HEK293 (cell line): ENCODE results near the gene CRTAC1.

Experiments
- CTCF ChIA-PET: fragments of 350-600 bp; formaldehyde crosslinking; extraction: SDS; loops from one replicate; lab custom pipeline; 2021; ENCODE audit warnings: antibody characterized with exemption; lab: Yijun Ruan, JAX
- POLR2A ChIA-PET: fragments of 300-600 bp; formaldehyde crosslinking; extraction: SDS; loops from one replicate; lab custom pipeline; 2020; ENCODE audit warnings: antibody characterized with exemption, inconsistent platforms; lab: Yijun Ruan, JAX
- H3K27ac ChIP-seq: fragments of 200-500 bp; sonication (Bioruptor generic); 2 replicates; pipeline ENCODE4 v1.5.1; 2014; ENCODE audit warnings: low read depth, low read length, control low read depth, inconsistent platforms; ENCODE audit errors: extremely low read depth
- H3K36me3 ChIP-seq, 2 experiments: fragments of 200-500 bp in 1 of 2; sonication (Bioruptor generic) in 1 of 2; 1 replicate in 1 of 2; 2 replicates in 1 of 2; pipeline ENCODE4 v1.5.1; 2014 to 2017; ENCODE audit warnings: inconsistent platforms in 2 of 2, low read length in 2 of 2; ENCODE audit not compliant: control insufficient read depth in 2 of 2, insufficient read depth in 1 of 2
- H3K4me1 ChIP-seq: fragments of 200-500 bp; sonication (Bioruptor generic); 2 replicates; pipeline ENCODE4 v1.5.1; 2014; ENCODE audit warnings: mild to moderate bottlenecking, low read length, inconsistent platforms; ENCODE audit not compliant: control insufficient read depth, insufficient read depth
- H3K4me3 ChIP-seq: 2 replicates; pipeline ENCODE4 v1.5.1; 2011; ENCODE audit warnings: low read depth, mild to moderate bottlenecking, control low read depth, low read length, moderate library complexity
- H3K9me3 ChIP-seq: fragments of 200-500 bp; sonication (Bioruptor generic); 2 replicates; pipeline ENCODE4 v1.5.1; 2014; ENCODE audit warnings: low read depth, low read length, inconsistent platforms; ENCODE audit not compliant: control insufficient read depth, insufficient read depth
- GLIS2 ChIP-seq: fragments of 450-650 bp; formaldehyde crosslinking; IDR thresholded peaks from 2 replicates; pipeline ENCODE4 v1.5.1; 2016; ENCODE audit warnings: missing biosample characterization, missing genetic modification characterization
- KLF7 ChIP-seq: fragments of 450-650 bp; formaldehyde crosslinking; IDR thresholded peaks from 2 replicates; pipeline ENCODE4 v1.5.1; 2016; ENCODE audit warnings: missing biosample characterization, missing genetic modification characterization, borderline replicate concordance
- KLF8 ChIP-seq: fragments of 450-650 bp; formaldehyde crosslinking; IDR thresholded peaks from 2 replicates; pipeline ENCODE4 v1.5.1; 2016; ENCODE audit warnings: missing biosample characterization, missing genetic modification characterization
- KLF9 ChIP-seq: fragments of 450-650 bp; formaldehyde crosslinking; IDR thresholded peaks from 2 replicates; pipeline ENCODE4 v1.5.1; 2016; ENCODE audit warnings: missing biosample characterization, missing genetic modification characterization, low read depth
- MZF1 ChIP-seq: fragments of 450-650 bp; formaldehyde crosslinking; IDR thresholded peaks from 2 replicates; pipeline ENCODE4 v1.5.1; 2017; ENCODE audit warnings: missing biosample characterization, missing genetic modification characterization, borderline replicate concordance
- PRDM4 ChIP-seq: fragments of 450-650 bp; formaldehyde crosslinking; IDR thresholded peaks from 2 replicates; pipeline ENCODE4 v1.5.1; 2017; ENCODE audit warnings: missing biosample characterization, missing genetic modification characterization
- REST ChIP-seq: fragments of 450-650 bp; formaldehyde crosslinking; IDR thresholded peaks from 2 replicates; pipeline ENCODE4 v1.5.1; 2016; ENCODE audit warnings: missing biosample characterization, missing genetic modification characterization
- SP2 ChIP-seq: fragments of 450-650 bp; formaldehyde crosslinking; IDR thresholded peaks from 2 replicates; pipeline ENCODE4 v1.5.1; 2016; ENCODE audit warnings: missing biosample characterization, missing genetic modification characterization
- ZBTB20 ChIP-seq: fragments of 450-650 bp; formaldehyde crosslinking; IDR thresholded peaks from 2 replicates; pipeline ENCODE4 v1.5.1; 2016; ENCODE audit warnings: missing biosample characterization, missing genetic modification characterization
- ZBTB26 ChIP-seq: fragments of 450-650 bp; formaldehyde crosslinking; optimal IDR thresholded peaks from 2 replicates; pipeline ENCODE3; 2016; ENCODE audit warnings: missing biosample characterization, mild to moderate bottlenecking, missing genetic modification characterization
- ZFHX2 ChIP-seq: fragments of 450-650 bp; formaldehyde crosslinking; conservative IDR thresholded peaks from 2 replicates; pipeline ENCODE4 v1.5.1; 2016; ENCODE audit warnings: missing biosample characterization, missing genetic modification characterization
- ZNF335 ChIP-seq: fragments of 450-650 bp; formaldehyde crosslinking; conservative IDR thresholded peaks from 2 replicates; pipeline ENCODE4 v1.5.1; 2016; ENCODE audit warnings: missing biosample characterization, missing genetic modification characterization
- ZNF37A ChIP-seq: fragments of 450-650 bp; IDR thresholded peaks from 2 replicates; pipeline ENCODE4 v1.5.1; 2018; ENCODE audit warnings: missing biosample characterization, missing genetic modification characterization
- ZNF433 ChIP-seq: fragments of 450-650 bp; formaldehyde crosslinking; IDR thresholded peaks from 2 replicates; pipeline ENCODE4 v1.5.1; 2016; ENCODE audit warnings: missing biosample characterization, missing genetic modification characterization, low read depth
- ZNF768 ChIP-seq: fragments of 450-650 bp; formaldehyde crosslinking; IDR thresholded peaks from 2 replicates; pipeline ENCODE4 v1.5.1; 2018; ENCODE audit warnings: missing biosample characterization, mild to moderate bottlenecking, missing genetic modification characterization
- ZNF785 ChIP-seq: fragments of 450-650 bp; formaldehyde crosslinking; IDR thresholded peaks from 2 replicates; pipeline ENCODE4 v1.5.1; 2016; ENCODE audit warnings: missing biosample characterization, missing genetic modification characterization

CRTAC1 gene

GRCh38 chr10:97850446-97850845 is 180.0 kb downstream of the CRTAC1 start (continued):
- peak; percentile 55; the same call in 1 of the 2 replicates for TF ChIP-seq PRDM4 (tag by site-specific recombination)
- 0 out of 2 replicates have a peak, but pooled peaks have one; percentile 29 for TF ChIP-seq GLIS2 (tag by site-specific recombination)
- no peak for TF ChIP-seq ZNF785 (tag by site-specific recombination)
- no peak for TF ChIP-seq ZNF37A

- ChIA-PET CTCF (interaction anchor here (0.6 to 1.5 kb wide), 5 partner anchors 11 to 545 kb away, joined by 3 to 5 read pairs (median 3); no protein-coding TSS in a partner anchor), POLR2A (interaction anchor here (0.5 to 0.9 kb wide), 3 partner anchors 12 to 181 kb away, joined by 3 to 4 read pairs (median 3); partner anchors contain the start of gene CRTAC1)
- Histone ChIP-seq H3K4me3 (peak within 1 kb of the TSS; percentile 44), H3K4me1 (no peaks in the 10 kb centered on the region), H3K36me3 (no peaks in the 10 kb centered on the region), H3K27ac (no peak within 1 kb of the TSS), H3K9me3 (no peaks in the 10 kb centered on the region)
- TF ChIP-seq MZF1 (tag by site-specific recombination) (no peak), ZFHX2 (tag by site-specific recombination) (peak; percentile 62), SP2 (tag by site-specific recombination) (peak; percentile 59), KLF7 (no peak), ZBTB26 (tag by site-specific recombination) (peak; percentile 33), ZNF433 (tag by site-specific recombination) (no peak), KLF9 (peak; percentile 36; the same call in 1 of the 2 replicates), ZNF768 (tag by site-specific recombination) (no peak), REST (tag by site-specific recombination) (peak; percentile 63), ZBTB20 (0 out of 2 replicates have a peak, but pooled peaks have one; percentile 20), KLF8 (tag by site-specific recombination) (no peak), ZNF335 (tag by site-specific recombination) (no peak; the same call in 1 of the 2 replicates)
Observed at GRCh38 chr10:97849687-97850402, 180.6 kb downstream of the CRTAC1 start, which contains the start of gene GOLGA7B. Gene GOLGA7B, plus strand, starts transcription at chr10:97849843. Its CDS starts 461 bp downstream, at chr10:97850304.
